ENCODE data around the gene SYF2. TPM values are rescaled to one million over a fixed set of nuclear protein-coding genes. Genes with fewer than 3 reads are reported as not detected.
"Not testable (repeated sequence)": the region's sequence is repeated elsewhere in the genome, so short reads cannot be mapped to it uniquely, and the experiment has no call there.

SYF2 gene
- total and polyA plus RNA-seq, 2 experiments from 2014 or later = 34.2 to 66.3 TPM

- H3K27me3 ChIP-seq; H3K9me2 ChIP-seq (replicated peaks; ENCODE audit: insufficient read depth); H3K27ac ChIP-seq; H4K20me1 ChIP-seq (ENCODE audit: insufficient read depth, poor library complexity, severe bottlenecking); H3K79me2 ChIP-seq; DNase-seq (ENCODE audit: low spot score); H3K36me3 ChIP-seq (replicated peaks; ENCODE audit: insufficient read depth, low read depth); H3K9me3 ChIP-seq (ENCODE audit: low read depth); H3K4me1 ChIP-seq (ENCODE audit: insufficient read depth); H3K4me3 ChIP-seq: not testable (repeated sequence)
- Histone ChIP-seq H3K4me2 (peak overlapping the region; percentile 75), H2AFZ (peak overlapping the region; percentile 74)
- WGBS (ENCODE audit: low lambda C conversion rate, missing lambda C conversion rate) = 53% methylated on average over 13 of the region's 14 CpGs
Observed at GRCh38 chr1:25268143-25268760, 36.0 kb upstream of the SYF2 start.

- peak overlapping the region; percentile 75 for H3K4me2 ChIP-seq
- H3K79me2 ChIP-seq; H3K9me3 ChIP-seq (ENCODE audit: low read depth); H3K36me3 ChIP-seq (replicated peaks; ENCODE audit: insufficient read depth, low read depth); H3K9me2 ChIP-seq (replicated peaks; ENCODE audit: insufficient read depth); H3K4me3 ChIP-seq; H3K27me3 ChIP-seq; H4K20me1 ChIP-seq (ENCODE audit: insufficient read depth, poor library complexity, severe bottlenecking); H3K4me1 ChIP-seq (ENCODE audit: insufficient read depth): not testable (repeated sequence)
- 2% methylated on average over 18 of the region's 56 CpGs for WGBS (ENCODE audit: low lambda C conversion rate, missing lambda C conversion rate)
- peak overlapping the region; percentile 89 for H3K27ac ChIP-seq
- DNase-seq (ENCODE audit: low spot score) = peak; percentile 56
- H2AFZ ChIP-seq = peak overlapping the region; percentile 74
Observed at GRCh38 chr1:25267288-25268142, 35.2 kb upstream of the SYF2 start.

GRCh38 chr1:25266554-25267287, 34.4 kb upstream of the SYF2 start:
- DNase-seq (ENCODE audit: low spot score); H3K4me1 ChIP-seq (ENCODE audit: insufficient read depth); H3K27ac ChIP-seq; H4K20me1 ChIP-seq (ENCODE audit: insufficient read depth, poor library complexity, severe bottlenecking); H3K36me3 ChIP-seq (replicated peaks; ENCODE audit: insufficient read depth, low read depth); H3K79me2 ChIP-seq; H3K27me3 ChIP-seq; H3K9me2 ChIP-seq (replicated peaks; ENCODE audit: insufficient read depth); H2AFZ ChIP-seq; H3K9me3 ChIP-seq (ENCODE audit: low read depth); H3K4me3 ChIP-seq: not testable (repeated sequence)
- peak overlapping the region; percentile 80 for H3K4me2 ChIP-seq
- WGBS (ENCODE audit: low lambda C conversion rate, missing lambda C conversion rate) = 1% methylated on average over 6 of the region's 45 CpGs

DNA sequence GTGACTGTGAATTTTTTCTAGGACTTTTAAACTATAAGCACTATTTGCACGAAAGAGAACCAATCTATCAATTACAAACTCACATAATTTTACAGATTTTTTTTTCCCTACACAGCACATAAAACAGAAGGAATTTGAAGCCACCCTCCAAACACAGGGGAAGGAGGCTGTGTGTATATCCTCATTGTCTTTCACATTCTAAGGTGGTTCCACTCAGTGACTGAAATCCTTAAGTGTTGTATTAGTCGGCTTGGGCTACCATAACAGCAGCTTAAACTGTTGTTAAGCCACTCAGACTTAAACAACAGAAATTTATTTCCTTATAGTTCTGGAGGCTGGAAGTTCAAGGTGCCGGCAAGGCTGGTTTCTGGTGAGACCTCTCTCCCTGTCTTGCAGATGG, 28.0 kb upstream of the SYF2 start:
- H3K4me3 ChIP-seq; H3K9me3 ChIP-seq (ENCODE audit: low read depth); H3K27me3 ChIP-seq; H2AFZ ChIP-seq; H3K4me2 ChIP-seq; DNase-seq (ENCODE audit: low spot score); H3K36me3 ChIP-seq (replicated peaks; ENCODE audit: insufficient read depth, low read depth); H3K27ac ChIP-seq; H3K4me1 ChIP-seq (ENCODE audit: insufficient read depth); H3K9me2 ChIP-seq (replicated peaks; ENCODE audit: insufficient read depth); H4K20me1 ChIP-seq (ENCODE audit: insufficient read depth, poor library complexity, severe bottlenecking): not testable (repeated sequence)
- H3K79me2 ChIP-seq = peaks cover 13% of the 10 kb centered on the region
- WGBS (ENCODE audit: low lambda C conversion rate, missing lambda C conversion rate) = 94% methylated on average over 3 of the region's 3 CpGs

- H3K27me3 ChIP-seq; H4K20me1 ChIP-seq (ENCODE audit: insufficient read depth, poor library complexity, severe bottlenecking); H3K4me1 ChIP-seq (ENCODE audit: insufficient read depth); DNase-seq (ENCODE audit: low spot score); H3K4me3 ChIP-seq; H3K9me2 ChIP-seq (replicated peaks; ENCODE audit: insufficient read depth); H3K9me3 ChIP-seq (ENCODE audit: low read depth); H3K27ac ChIP-seq; H3K4me2 ChIP-seq; H2AFZ ChIP-seq; H3K36me3 ChIP-seq (replicated peaks; ENCODE audit: insufficient read depth, low read depth): not testable (repeated sequence)
- WGBS (ENCODE audit: low lambda C conversion rate, missing lambda C conversion rate) = 73% methylated on average over 7 of the region's 7 CpGs
- peak; percentile 8 for TF ChIP-seq CTCF (IDR thresholded peaks at IDR 0.05; ENCODE audit: poor library complexity)
- peaks cover 13% of the 10 kb centered on the region for H3K79me2 ChIP-seq
Observed at GRCh38 chr1:25259813-25260212, 27.5 kb upstream of the SYF2 start.
